ENCODE data around the gene AHI1.

DNA sequence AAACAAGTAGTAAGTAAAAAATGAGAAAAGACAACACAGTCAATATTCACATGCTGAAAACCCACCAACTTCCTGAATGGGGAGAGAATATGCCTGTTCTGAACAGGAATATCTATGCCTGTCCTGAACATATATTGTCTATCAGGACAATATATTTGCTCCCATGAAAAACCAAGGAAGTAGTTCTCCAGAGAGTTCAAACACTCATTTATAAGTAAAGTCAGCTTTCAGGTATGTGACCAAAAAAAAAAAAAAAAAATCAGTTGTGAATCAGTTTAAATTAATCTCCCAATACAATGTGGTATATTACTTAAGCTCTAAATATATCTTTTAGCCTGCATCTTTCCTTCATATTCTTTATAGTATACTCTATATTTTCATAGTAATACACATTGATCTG is 197.0 kb downstream of the AHI1 start:
- TF ChIP-seq, protein P1, sequence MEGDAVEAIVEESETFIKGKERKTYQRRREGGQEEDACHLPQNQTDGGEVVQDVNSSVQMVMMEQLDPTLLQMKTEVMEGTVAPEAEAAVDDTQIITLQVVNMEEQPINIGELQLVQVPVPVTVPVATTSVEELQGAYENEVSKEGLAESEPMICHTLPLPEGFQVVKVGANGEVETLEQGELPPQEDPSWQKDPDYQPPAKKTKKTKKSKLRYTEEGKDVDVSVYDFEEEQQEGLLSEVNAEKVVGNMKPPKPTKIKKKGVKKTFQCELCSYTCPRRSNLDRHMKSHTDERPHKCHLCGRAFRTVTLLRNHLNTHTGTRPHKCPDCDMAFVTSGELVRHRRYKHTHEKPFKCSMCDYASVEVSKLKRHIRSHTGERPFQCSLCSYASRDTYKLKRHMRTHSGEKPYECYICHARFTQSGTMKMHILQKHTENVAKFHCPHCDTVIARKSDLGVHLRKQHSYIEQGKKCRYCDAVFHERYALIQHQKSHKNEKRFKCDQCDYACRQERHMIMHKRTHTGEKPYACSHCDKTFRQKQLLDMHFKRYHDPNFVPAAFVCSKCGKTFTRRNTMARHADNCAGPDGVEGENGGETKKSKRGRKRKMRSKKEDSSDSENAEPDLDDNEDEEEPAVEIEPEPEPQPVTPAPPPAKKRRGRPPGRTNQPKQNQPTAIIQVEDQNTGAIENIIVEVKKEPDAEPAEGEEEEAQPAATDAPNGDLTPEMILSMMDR (IDR thresholded peaks at IDR 0.05), result no peak
- no peak for TF ChIP-seq POLR2A (IDR thresholded peaks at IDR 0.05)

All from heart left ventricle (tissue), 13 donors.